Right kidney (tissue), 1 donor: ENCODE results near the gene ARHGAP1.
"Not testable (repeated sequence)": the region's sequence is repeated elsewhere in the genome, so short reads cannot be mapped to it uniquely, and the experiment has no call there.

Experiments
- DNase-seq: peaks from one replicate; pipeline ENCODE4 v3.0.0-alpha.2; 2016

The ARHGAP1 gene

GRCh38 chr11:46725338-46726205, 25.2 kb upstream of the ARHGAP1 start:
- DNase-seq = no peak

- DNase-seq = no peak
Measured at GRCh38 chr11:46724088-46724487, 23.7 kb upstream of the ARHGAP1 start.

GRCh38 chr11:46723359-46723680, 22.9 kb upstream of the ARHGAP1 start:
- no peak for DNase-seq

GRCh38 chr11:46722566-46723358, 22.3 kb upstream of the ARHGAP1 start:
- no peak for DNase-seq

GRCh38 chr11:46721286-46721685, 20.9 kb upstream of the ARHGAP1 start:
- no peak for DNase-seq

- DNase-seq = no peak
Measured at GRCh38 chr11:46719543-46720218, 19.3 kb upstream of the ARHGAP1 start.

- DNase-seq = no peak
Measured at GRCh38 chr11:46719048-46719542, 18.7 kb upstream of the ARHGAP1 start, which contains the start of gene F2. Gene F2 (plus strand): TSS chr11:46719213. CDS start chr11:46719236, 23 bp downstream.

GRCh38 chr11:46718155-46719019, 18.0 kb upstream of the ARHGAP1 start:
- DNase-seq = no peak

GRCh38 chr11:46717825-46718154, 17.4 kb upstream of the ARHGAP1 start:
- not testable (repeated sequence) for DNase-seq

GRCh38 chr11:46712874-46713576, 12.6 kb upstream of the ARHGAP1 start:
- DNase-seq = no peak

- no peak for DNase-seq
Measured at GRCh38 chr11:46711303-46711702, 10.9 kb upstream of the ARHGAP1 start.

- DNase-seq = no peak
Measured at GRCh38 chr11:46710821-46711269, 10.4 kb upstream of the ARHGAP1 start.

GRCh38 chr11:46709351-46709750, 8.9 kb upstream of the ARHGAP1 start:
- not testable (repeated sequence) for DNase-seq

- DNase-seq = no peak
Measured at GRCh38 chr11:46706886-46707285, 6.5 kb upstream of the ARHGAP1 start.

- DNase-seq = no peak
Measured at GRCh38 chr11:46705070-46705688, 4.8 kb upstream of the ARHGAP1 start.

- no peak for DNase-seq
Measured at GRCh38 chr11:46701078-46701654, 747 bp upstream of the ARHGAP1 start.

GRCh38 chr11:46698597-46698996, 1.8 kb downstream of the ARHGAP1 start:
- no peak for DNase-seq

- no peak for DNase-seq
Measured at GRCh38 chr11:46697723-46698122, 2.7 kb downstream of the ARHGAP1 start.

GRCh38 chr11:46697303-46697702, 3.1 kb downstream of the ARHGAP1 start:
- DNase-seq = no peak

GRCh38 chr11:46696212-46696558, 4.2 kb downstream of the ARHGAP1 start:
- DNase-seq = no peak
